ENCODE measurements around the gene SNCAIP. TPM values are rescaled to one million over a fixed set of nuclear protein-coding genes. Genes with fewer than 3 reads are reported as not detected.

SNCAIP gene
- polyA plus RNA-seq, 1 experiment: 1.5 TPM

Other genes with a start within 250 kb of the SNCAIP start
- 632 and 668 TPM in 2 replicates for gene LOX, start 234.0 kb upstream of the SNCAIP start, polyA plus RNA-seq (2011; rRNA removed)
- 0.06 and 0.22 TPM in 2 replicates for gene ZNF474, start 182.7 kb upstream of the SNCAIP start, polyA plus RNA-seq (2011; rRNA removed)

Data from BJ (cell line).